ENCODE data around the gene DNAJC28.

DNA sequence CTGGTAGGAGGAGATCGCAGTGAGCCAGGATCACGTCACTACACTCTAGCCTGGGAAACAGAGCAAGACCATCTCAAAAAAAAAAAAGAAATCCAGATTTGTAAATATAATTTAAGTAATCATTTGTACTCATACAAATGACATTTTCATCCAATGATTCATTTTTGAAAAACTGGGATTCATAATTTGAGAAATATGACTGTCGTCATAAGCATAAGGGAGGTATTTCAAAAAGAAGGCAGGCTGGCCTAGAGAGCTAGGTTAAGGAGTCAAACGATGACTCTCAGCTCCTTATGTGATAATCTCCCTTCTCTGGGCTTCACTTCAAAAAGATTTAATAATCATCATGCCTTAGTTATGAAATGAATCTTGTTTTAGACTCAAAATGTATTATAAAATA, 48.1 kb upstream of the DNAJC28 start:
- TF ChIP-seq CTCF (IDR thresholded peaks at IDR 0.05) (no peak), POLR2A (IDR thresholded peaks at IDR 0.05) (no peak)

Data from thyroid gland (tissue), 4 donors.